Ureter (tissue), 1 donor: ENCODE results near the gene SCAF8. TPM values are rescaled to one million over a fixed set of nuclear protein-coding genes. Genes with fewer than 3 reads are reported as not detected.

Experiments
- DNase-seq: peaks from one replicate; pipeline ENCODE4 v3.0.0-alpha.2; 2020; ENCODE audit warnings: low spot score
- total RNA-seq: library from RNA; stranded (reverse); gene quantifications from one replicate; pipeline ENCODE4 v1.2.4, GENCODE V29; 2023
- donor health status: DM: yes; HTN: yes; CAD: no.

Gene SCAF8
- total RNA-seq, 1 donor from 2014 or later = 73.3 TPM

DNA sequence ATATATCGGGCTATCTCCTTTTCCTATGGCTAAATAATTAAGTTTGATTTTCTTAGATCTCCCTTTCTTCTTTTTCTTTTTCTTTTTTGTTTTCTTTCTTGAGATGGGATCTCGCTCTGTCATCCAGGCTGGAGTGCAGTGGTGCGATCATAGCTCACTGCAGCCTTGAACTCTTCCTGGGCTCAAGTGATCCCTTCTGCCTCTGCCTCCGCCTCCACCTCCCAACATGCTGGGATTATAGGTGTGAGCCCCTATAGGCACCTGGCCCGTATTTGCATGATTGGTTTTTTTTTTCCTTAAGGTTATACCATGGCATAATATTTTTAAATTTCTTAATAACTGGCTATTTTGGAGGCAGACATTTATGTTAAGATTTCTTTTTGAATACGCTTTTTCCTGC, 106.3 kb downstream of the SCAF8 start:
- no peak for DNase-seq

DNA sequence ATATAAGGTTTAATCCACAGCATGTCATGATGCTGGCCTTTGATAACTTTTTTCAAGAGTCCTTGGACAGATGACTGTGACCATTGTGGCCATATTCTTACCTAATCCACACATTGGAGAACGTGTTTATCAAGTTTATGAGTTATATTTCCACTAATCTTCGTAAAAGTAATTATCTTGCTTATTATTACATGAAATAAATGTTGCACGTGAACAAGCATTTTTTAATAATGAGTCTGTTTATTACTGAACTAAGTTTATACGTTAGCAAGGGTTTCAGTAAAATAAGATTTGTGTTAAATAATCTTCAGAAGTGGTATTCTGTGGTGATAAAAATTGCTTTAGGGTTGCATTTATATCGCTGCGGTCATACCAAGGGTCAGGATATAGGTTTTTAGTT, 107.1 kb downstream of the SCAF8 start:
- DNase-seq = no peak

DNA sequence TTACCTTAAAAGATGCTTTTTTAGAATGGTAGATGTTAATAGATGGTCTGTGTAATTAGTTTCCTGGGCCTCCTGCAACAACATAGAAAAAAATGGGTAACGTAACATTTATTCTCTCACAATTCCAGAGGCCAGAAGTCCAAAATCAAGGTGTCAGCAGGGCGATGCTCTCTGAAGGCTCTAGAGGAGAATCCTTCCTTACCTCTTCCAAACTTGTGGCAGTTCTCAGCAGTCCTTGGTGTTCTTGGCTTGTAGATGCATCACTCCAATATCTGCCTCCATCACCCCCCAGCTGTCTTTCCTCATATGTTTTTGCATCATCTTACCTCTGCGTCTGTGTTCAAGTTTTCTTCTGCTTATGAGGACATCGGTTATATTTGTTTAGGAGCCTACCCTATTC, 107.9 kb downstream of the SCAF8 start:
- no peak for DNase-seq

- DNase-seq = no peak
These were observed 109.6 kb downstream of the SCAF8 start for GRCh38 chr6:154842833-154843232.

- no peak for DNase-seq
These were observed 114.1 kb downstream of the SCAF8 start for GRCh38 chr6:154847318-154847717.

DNA sequence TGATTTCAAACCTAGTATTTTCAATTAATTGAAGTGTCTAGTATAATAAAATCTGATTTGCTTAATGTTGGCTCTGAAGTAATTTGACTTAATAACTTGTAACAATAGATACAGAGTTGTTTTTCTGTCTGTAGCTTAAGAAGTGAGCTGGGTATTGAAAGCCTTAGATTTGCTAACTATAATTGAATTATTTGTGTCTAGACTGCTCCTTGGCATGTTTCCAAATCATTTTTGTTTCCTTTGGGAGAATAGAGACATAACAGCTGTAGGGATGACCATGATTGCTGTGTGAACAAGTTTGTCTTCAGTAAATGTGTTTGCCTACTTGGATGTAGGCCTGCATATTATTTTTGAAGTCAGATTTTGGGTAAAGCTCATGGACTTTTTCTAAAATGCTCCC, 115.4 kb downstream of the SCAF8 start:
- DNase-seq = no peak

GRCh38 chr6:154849475-154849874, 116.3 kb downstream of the SCAF8 start:
- DNase-seq = no peak

DNA sequence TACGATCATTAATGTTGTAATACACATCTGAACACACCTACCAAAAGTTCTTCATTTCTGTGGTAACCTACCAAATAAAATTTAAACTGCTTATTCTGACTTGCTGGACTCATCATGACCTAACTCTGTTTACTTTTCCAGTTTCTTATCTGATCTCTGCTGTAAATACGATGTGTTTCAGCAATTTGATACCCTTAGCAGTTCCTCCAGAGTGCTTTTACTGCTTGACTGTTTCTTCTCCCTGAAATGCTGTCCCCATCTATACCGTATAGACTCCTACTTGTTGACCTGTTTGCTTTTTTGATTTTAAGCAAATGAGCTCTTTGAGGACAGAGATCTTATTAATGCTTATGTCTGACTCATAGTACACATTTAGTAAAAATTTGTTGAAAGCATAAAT, 119.5 kb downstream of the SCAF8 start:
- DNase-seq = no peak

GRCh38 chr6:154857529-154857928, 124.3 kb downstream of the SCAF8 start:
- no peak for DNase-seq

- no peak for DNase-seq
These were observed 128.6 kb downstream of the SCAF8 start for GRCh38 chr6:154861825-154862224.

DNA sequence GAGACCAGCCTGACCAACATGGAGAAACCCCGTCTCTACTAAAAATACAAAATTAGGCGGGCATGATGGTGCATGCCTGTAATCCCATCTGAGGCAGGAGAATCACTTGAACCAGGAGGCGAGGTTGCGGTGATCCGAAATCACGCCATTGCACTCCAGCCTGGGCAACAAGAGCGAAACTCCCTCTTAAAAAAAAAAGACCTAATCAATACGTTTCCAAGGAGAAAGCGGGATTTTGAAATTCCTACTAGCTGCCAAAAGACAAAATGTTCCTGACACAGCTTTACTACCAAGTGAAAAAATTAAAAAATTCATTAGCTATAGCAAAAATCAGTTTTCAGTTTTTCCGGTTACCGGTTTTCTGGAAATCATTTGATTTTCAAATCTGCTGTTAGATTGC, 129.3 kb downstream of the SCAF8 start:
- DNase-seq = no peak

- DNase-seq = no peak
These were observed 130.8 kb downstream of the SCAF8 start for GRCh38 chr6:154864066-154864430.

DNA sequence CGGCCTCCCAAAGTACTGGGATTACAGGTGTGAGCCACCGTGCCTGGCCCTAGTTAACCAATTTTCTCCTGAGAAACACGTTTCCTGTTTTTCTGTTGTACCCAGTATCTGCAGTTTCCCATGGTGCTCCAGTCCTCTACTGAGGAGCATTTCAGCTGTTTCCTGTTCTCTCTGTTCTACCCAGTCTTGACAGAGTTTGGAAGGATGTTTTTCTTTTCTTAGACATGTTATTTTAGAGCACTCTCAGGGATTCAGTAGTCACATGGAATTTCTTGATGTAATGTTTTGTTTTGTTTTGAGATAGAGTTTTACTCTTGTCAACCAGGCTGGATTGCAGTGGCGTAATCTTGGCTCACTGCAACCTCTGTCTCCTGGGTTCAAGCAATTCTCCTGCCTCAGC, 132.1 kb downstream of the SCAF8 start:
- DNase-seq = no peak

- no peak for DNase-seq
These were observed 135.0 kb downstream of the SCAF8 start for GRCh38 chr6:154868143-154868594.

- no peak for DNase-seq
These were observed 139.4 kb downstream of the SCAF8 start for GRCh38 chr6:154872542-154873114.

GRCh38 chr6:154873546-154873945, 140.3 kb downstream of the SCAF8 start:
- DNase-seq = no peak

DNA sequence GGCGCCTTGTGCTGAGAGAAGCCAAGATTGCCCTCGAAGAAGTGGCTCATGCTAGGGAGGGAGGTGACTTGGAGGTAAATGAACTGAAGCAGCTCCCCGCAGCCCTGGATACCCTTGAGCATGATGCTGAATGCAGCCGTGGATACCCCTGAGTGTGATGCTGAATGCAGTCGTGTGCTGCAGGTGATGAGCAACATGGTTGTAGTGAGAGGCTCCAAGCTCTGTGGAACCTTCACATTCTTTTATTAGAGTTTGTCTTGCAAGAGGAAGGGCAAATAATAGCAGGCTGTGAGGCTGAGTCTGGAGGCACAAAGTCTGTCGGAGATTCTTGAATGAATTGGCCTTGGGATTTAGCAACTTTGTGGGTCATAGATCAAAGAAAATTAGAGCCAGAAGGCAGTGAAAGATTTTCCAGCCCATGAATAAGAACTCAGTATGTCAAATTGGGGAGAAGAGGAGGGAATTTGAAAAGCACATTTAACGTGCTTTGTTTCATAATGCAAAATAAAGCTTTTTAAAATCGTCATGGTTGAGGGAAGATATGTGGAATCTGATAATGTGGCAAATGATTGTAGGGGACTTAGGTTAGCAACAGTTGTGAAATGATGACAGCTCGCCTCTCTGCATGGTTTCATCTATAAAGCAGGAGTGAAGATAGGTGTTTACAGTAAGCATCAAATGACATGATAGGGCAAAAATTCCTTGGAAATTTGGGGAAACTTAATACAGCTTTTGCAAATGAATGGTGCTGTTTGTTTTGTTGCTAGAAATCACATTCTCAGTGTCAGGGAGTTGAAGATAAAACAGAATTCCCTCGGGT, 141.8 kb downstream of the SCAF8 start:
- no peak for DNase-seq

DNA sequence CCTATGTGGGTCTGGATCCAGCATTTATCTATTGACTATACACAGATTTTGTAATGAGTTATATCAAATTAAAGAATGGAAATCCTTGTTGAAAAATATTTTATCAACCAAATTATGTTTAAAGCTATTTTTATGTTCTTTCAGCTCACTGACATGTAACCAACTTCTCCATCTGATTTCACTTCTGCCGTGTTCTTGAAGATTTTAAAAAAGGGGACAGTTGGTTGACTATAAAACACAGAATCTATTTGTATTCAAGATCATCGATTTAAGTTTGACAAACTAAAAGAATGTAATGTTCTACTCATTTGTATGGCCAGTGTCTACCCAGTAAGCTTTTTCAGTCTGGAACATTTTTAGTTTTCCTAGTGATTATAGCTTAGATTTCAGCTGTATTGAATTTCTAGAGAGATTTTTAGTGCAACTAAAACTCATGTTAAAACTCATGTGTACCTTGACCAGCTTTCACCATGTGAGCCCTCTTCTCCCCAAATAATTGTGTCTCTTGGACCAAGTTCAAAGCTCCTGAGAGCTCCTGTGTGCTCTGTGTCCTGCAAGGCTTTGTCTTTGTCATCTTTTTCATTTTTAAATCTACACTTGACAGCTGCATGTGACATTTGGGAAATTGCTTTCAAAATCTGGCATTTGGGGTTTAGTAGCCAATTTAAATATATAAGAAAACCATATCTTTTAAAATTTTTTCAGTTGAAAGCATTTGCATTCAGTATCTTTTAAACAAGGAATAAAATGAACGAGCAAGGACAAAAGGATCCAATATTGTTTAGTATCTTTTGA, 143.5 kb downstream of the SCAF8 start:
- DNase-seq = no peak

GRCh38 chr6:154878871-154879491, 145.8 kb downstream of the SCAF8 start:
- DNase-seq = no peak

GRCh38 chr6:154882107-154882506, 148.9 kb downstream of the SCAF8 start:
- no peak for DNase-seq
